ENCODE data around the gene PREP. TPM values are rescaled to one million over a fixed set of nuclear protein-coding genes. Genes with fewer than 3 reads are reported as not detected.

PREP gene
- total RNA-seq, 4 donors from 2014 or later: 34.6 to 71.8 (median 51.8) TPM

GRCh38 chr6:105310947-105311346 lies 91.9 kb downstream of the PREP start:
- in situ Hi-C loops (cut with MboI; ENCODE audit: low sequenced_read_pairs in 4 of 4): no loop called here

GRCh38 chr6:105310371-105310770 lies 92.5 kb downstream of the PREP start:
- Histone ChIP-seq H3K27ac (no peak overlapping the region), H3K27me3 (no peaks in the 10 kb centered on the region), H3K9me3 (no peaks in the 10 kb centered on the region), H3K4me1 (peaks cover 10 to 12% of the 10 kb centered on the region in 2 donors), H3K4me3 (no peak overlapping the region), H3K36me3 (peaks cover 0 to 14% of the 10 kb centered on the region in 2 donors)
- intact Hi-C loops (cut with DNase I; ENCODE audit: low total_unique reads) (no loop called here), in situ Hi-C loops (cut with MboI; ENCODE audit: low sequenced_read_pairs in 4 of 4) (no loop called here)
- TF ChIP-seq POLR2A (IDR thresholded peaks at IDR 0.05) (no peak), CTCF (IDR thresholded peaks at IDR 0.05 in 4 of 5, conservative IDR thresholded peaks at IDR 0.05 in 1 of 5) (no peak)
- ATAC-seq: no peak
- DNase-seq: no peak

More at GRCh38 chr6:105310947-105311346, 91.9 kb downstream of the PREP start:
- peaks cover 0 to 20% of the 10 kb centered on the region in 2 donors for H3K36me3 ChIP-seq
- H3K9me3 ChIP-seq: no peaks in the 10 kb centered on the region
- ATAC-seq (no peak), DNase-seq (no peak)
- peaks cover 10 to 12% of the 10 kb centered on the region in 2 donors for H3K4me1 ChIP-seq
- intact Hi-C loops (cut with DNase I; ENCODE audit: low total_unique reads): no loop called here
- no peaks in the 10 kb centered on the region for H3K27me3 ChIP-seq
- TF ChIP-seq CTCF (IDR thresholded peaks at IDR 0.05 in 4 of 5, conservative IDR thresholded peaks at IDR 0.05 in 1 of 5) (no peak), POLR2A (IDR thresholded peaks at IDR 0.05) (no peak)
- H3K4me3 ChIP-seq: no peak overlapping the region
- H3K27ac ChIP-seq: no peak overlapping the region

- no peak for TF ChIP-seq POLR2A (IDR thresholded peaks at IDR 0.05)
- TF ChIP-seq CTCF (IDR thresholded peaks at IDR 0.05 in 4 of 5, conservative IDR thresholded peaks at IDR 0.05 in 1 of 5): no peak
- Histone ChIP-seq H3K4me3 (no peak overlapping the region), H3K27ac (no peak overlapping the region), H3K27me3 (no peaks in the 10 kb centered on the region), H3K4me1 (peaks cover 6 to 8% of the 10 kb centered on the region in 2 donors), H3K9me3 (no peaks in the 10 kb centered on the region), H3K36me3 (peaks cover 0 to 13% of the 10 kb centered on the region in 2 donors)
- intact Hi-C loops (cut with DNase I; ENCODE audit: low total_unique reads) (no loop called here), in situ Hi-C loops (cut with MboI; ENCODE audit: low sequenced_read_pairs in 4 of 4) (no loop called here)
- no peak for ATAC-seq
- DNase-seq: no peak
Measured at GRCh38 chr6:105308840-105309239, 94.0 kb downstream of the PREP start.

GRCh38 chr6:105305521-105305920 lies 97.4 kb downstream of the PREP start:
- ATAC-seq: no peak
- H3K9me3 ChIP-seq: no peaks in the 10 kb centered on the region
- no peak overlapping the region for H3K4me3 ChIP-seq
- peaks cover 16 to 17% of the 10 kb centered on the region in 2 donors for H3K4me1 ChIP-seq
- intact Hi-C loops (cut with DNase I; ENCODE audit: low total_unique reads): no loop called here
- TF ChIP-seq CTCF (IDR thresholded peaks at IDR 0.05 in 4 of 5, conservative IDR thresholded peaks at IDR 0.05 in 1 of 5): no peak
- TF ChIP-seq POLR2A (IDR thresholded peaks at IDR 0.05): no peak
- no peak overlapping the region for H3K27ac ChIP-seq
- in situ Hi-C loops (cut with MboI; ENCODE audit: low sequenced_read_pairs in 4 of 4): no loop called here
- H3K27me3 ChIP-seq: no peaks in the 10 kb centered on the region
- no peak for DNase-seq
- H3K36me3 ChIP-seq: peaks cover 0 to 4% of the 10 kb centered on the region in 2 donors

- peaks cover 0 to 4% of the 10 kb centered on the region in 2 donors for H3K36me3 ChIP-seq
- ATAC-seq: no peak
- intact Hi-C loops (cut with DNase I; ENCODE audit: low total_unique reads): loop anchor here (5.0 kb wide), 1 partner anchor 57 kb away; no protein-coding TSS in a partner anchor
Measured at GRCh38 chr6:105304825-105305224, 98.1 kb downstream of the PREP start.

More at GRCh38 chr6:105304825-105305224, 98.1 kb downstream of the PREP start:
- Histone ChIP-seq H3K4me1 (peaks cover 23% of the 10 kb centered on the region in 2 donors), H3K27me3 (no peaks in the 10 kb centered on the region), H3K27ac (no peak overlapping the region), H3K9me3 (no peaks in the 10 kb centered on the region), H3K4me3 (no peak overlapping the region)
- no peak for DNase-seq
- TF ChIP-seq POLR2A (IDR thresholded peaks at IDR 0.05): no peak
- TF ChIP-seq CTCF (IDR thresholded peaks at IDR 0.05 in 4 of 5, conservative IDR thresholded peaks at IDR 0.05 in 1 of 5): no peak
- in situ Hi-C loops (cut with MboI; ENCODE audit: low sequenced_read_pairs in 4 of 4): no loop called here
